K562 (cell line): Measurements from ENCODE around the gene VPS13D. TPM values are rescaled to one million over a fixed set of nuclear protein-coding genes. Genes with fewer than 3 reads are reported as not detected.

Experiments
- ATAC-seq: fragments of 200-7000 bp; cut with Tn5 transposase; 3 replicates; pipeline ENCODE4 v1.9.1; 2020; ENCODE audit warnings: moderate library complexity
- BruUV-seq: library from RNA; stranded (reverse); fragments of 400-500 nt; replicated peaks from 2 replicates; lab custom pipeline; 2021; lab: Mats Ljungman, UMichigan
- CTCF ChIA-PET: fragments of 300-600 bp; formaldehyde crosslinking; extraction: SDS; loops from one replicate; lab custom pipeline; 2021; ENCODE audit warnings: low intra/inter-chr PET ratio; lab: Yijun Ruan, JAX
- POLR2A ChIA-PET: fragments of 300-600, 350-650 bp; sonication (Branson Sonifier 250); formaldehyde crosslinking; extraction: SDS; loops from one replicate; lab custom pipeline; 2021; ENCODE audit warnings: antibody characterized with exemption, inconsistent platforms; lab: Yijun Ruan, JAX
- DNase-seq, 4 experiments: peaks; one replicate each; pipeline versions ENCODE4 v3.0.0 to v3.0.0-alpha.2; 2011 to 2018; ENCODE audit warnings: low spot score in 3 of 4, mixed read lengths in 3 of 4; ENCODE audit errors: extremely low read depth in 1 of 4
- FAIRE-seq: peaks from 2 replicates; lab custom pipeline; 2011; peaks lifted over from hg19 to GRCh38; lab: Jason Lieb, UNC
- H2AFZ ChIP-seq: 2 replicates; pipeline ENCODE4 v1.6.0; 2011; ENCODE audit warnings: low read depth, low read length, control low read depth, inconsistent platforms
- H3K27ac ChIP-seq: fragments of 200-600 bp; 3 replicates; pipeline ENCODE4 v1.8.0; 2011; ENCODE audit warnings: low read depth, mild to moderate bottlenecking, control low read depth, inconsistent platforms, low read length, moderate library complexity, mixed read lengths; ENCODE audit errors: extremely low read depth
- H3K27me3 ChIP-seq, 2 experiments: fragments of 300-600 bp in 1 of 2; 2 replicates in 1 of 2; 3 replicates in 1 of 2; pipeline versions ENCODE4 v1.6.0 to v1.8.0; 2011; ENCODE audit warnings: inconsistent platforms in 2 of 2, low read length in 2 of 2, mild to moderate bottlenecking in 1 of 2, mixed read lengths in 1 of 2, moderate library complexity in 1 of 2; ENCODE audit not compliant: control insufficient read depth in 2 of 2, insufficient read depth in 2 of 2
- H3K36me3 ChIP-seq: fragments of 300-600 bp; 3 replicates; pipeline ENCODE4 v1.8.0; 2011; ENCODE audit warnings: mild to moderate bottlenecking, low read length, inconsistent platforms; ENCODE audit not compliant: control insufficient read depth, insufficient read depth
- H3K4me1 ChIP-seq, 2 experiments: fragments of 200-600 bp in 1 of 2; replicated peaks in 1 of 2; 2 replicates in 1 of 2; 3 replicates in 1 of 2; pipeline versions ENCODE4 v1.5.1 to v1.8.0; 2011; ENCODE audit warnings: inconsistent platforms in 2 of 2, low read length in 2 of 2, mild to moderate bottlenecking in 1 of 2, mixed read lengths in 1 of 2, moderate library complexity in 1 of 2; ENCODE audit not compliant: control insufficient read depth in 2 of 2, insufficient read depth in 2 of 2
- H3K4me2 ChIP-seq: 2 replicates; pipeline ENCODE4 v1.6.1; 2011; ENCODE audit warnings: low read length, control low read depth, inconsistent platforms, mixed read lengths; ENCODE audit not compliant: insufficient read depth
- H3K4me3 ChIP-seq: fragments of 200-600 bp; sonication (generic), shearing (Covaris generic); 2 replicates; pipeline ENCODE4 v1.5.1; 2016; ENCODE audit warnings: control low read depth, inconsistent platforms
- H3K79me2 ChIP-seq: fragments of 200-600 bp; 3 replicates; pipeline ENCODE4 v1.8.0; 2011; ENCODE audit warnings: low read length, inconsistent platforms; ENCODE audit not compliant: control insufficient read depth, insufficient read depth
- H3K9ac ChIP-seq, 2 experiments: 2 replicates each; pipeline versions ENCODE4 v1.6.0 to v1.6.1; 2011; ENCODE audit warnings: low read depth in 2 of 2, low read length in 2 of 2, control low read depth in 1 of 2, inconsistent platforms in 1 of 2, mild to moderate bottlenecking in 1 of 2, mixed read lengths in 1 of 2; ENCODE audit not compliant: insufficient read depth in 1 of 2
- H3K9me1 ChIP-seq: one replicate; pipeline ENCODE4 v1.6.0; 2011; ENCODE audit warnings: inconsistent platforms, mild to moderate bottlenecking, low read length, moderate library complexity; ENCODE audit not compliant: control insufficient read depth, insufficient read depth
- H3K9me3 ChIP-seq: replicated peaks from 2 replicates; pipeline ENCODE4 v1.5.1; 2011; ENCODE audit warnings: low read depth, low read length, inconsistent platforms; ENCODE audit not compliant: control insufficient read depth, insufficient read depth
- H4K20me1 ChIP-seq: replicated peaks from 2 replicates; pipeline ENCODE4 v1.6.1; 2011; ENCODE audit warnings: low read length, inconsistent platforms, mixed read lengths; ENCODE audit not compliant: control insufficient read depth, insufficient read depth
- ARID2 ChIP-seq: fragments of 450-650 bp; IDR thresholded peaks from 2 replicates; pipeline ENCODE4 v1.6.1; 2017; ENCODE audit warnings: antibody characterized with exemption, mild to moderate bottlenecking
- CHD2 ChIP-seq: IDR thresholded peaks from 2 replicates; pipeline ENCODE4 v1.6.1; 2011; ENCODE audit warnings: low read depth, low read length
- CREB1 ChIP-seq, 2 experiments: sonication (generic) in 1 of 2; formaldehyde crosslinking in 1 of 2; IDR thresholded peaks; 2 replicates each; pipeline versions ENCODE4 v1.6.1 to v1.8.0; 2012 to 2022; ENCODE audit warnings: inconsistent platforms in 1 of 2, mild to moderate bottlenecking in 1 of 2, missing genetic modification reagents in 1 of 2, moderate library complexity in 1 of 2
- CREM ChIP-seq: IDR thresholded peaks from 2 replicates; pipeline ENCODE4 v1.6.1; 2014; ENCODE audit warnings: antibody characterized with exemption, low read depth
- EZH2 ChIP-seq: IDR thresholded peaks from 2 replicates; pipeline ENCODE4 v1.6.1; 2012; ENCODE audit warnings: low read depth, mild to moderate bottlenecking, inconsistent platforms, low read length, borderline replicate concordance
- JUND ChIP-seq, 2 experiments: IDR thresholded peaks; 2 replicates in 1 of 2; 3 replicates in 1 of 2; pipeline ENCODE4 v1.6.1; 2011; ENCODE audit warnings: borderline replicate concordance in 2 of 2, low read depth in 2 of 2, low read length in 2 of 2, improper control_type of control experiment in 1 of 2, missing biosample characterization in 1 of 2, missing genetic modification characterization in 1 of 2, missing genetic modification reagents in 1 of 2
- KDM1A ChIP-seq, 2 experiments: fragments of 450-650 bp; IDR thresholded peaks; 2 replicates each; pipeline ENCODE4 v1.6.1; 2016; ENCODE audit warnings: mild to moderate bottlenecking in 2 of 2
- LCOR ChIP-seq: sonication (generic); formaldehyde crosslinking; IDR thresholded peaks from 2 replicates; pipeline ENCODE4 v1.8.0; 2022; ENCODE audit warnings: mild to moderate bottlenecking, missing genetic modification reagents
- LEF1 ChIP-seq: fragments of 450-650 bp; IDR thresholded peaks from 2 replicates; pipeline ENCODE4 v1.6.1; 2016; ENCODE audit warnings: mild to moderate bottlenecking
- RBM34 ChIP-seq: fragments of 200-400 bp; formaldehyde crosslinking; IDR thresholded peaks from 2 replicates; pipeline ENCODE4 v1.6.1; 2018; ENCODE audit warnings: low read length, borderline replicate concordance; ENCODE audit not compliant: insufficient read depth
- TBP ChIP-seq: optimal IDR thresholded peaks from 2 replicates; pipeline ENCODE3; 2011; ENCODE audit warnings: low read depth, low read length, improper control_type of control experiment
- XRCC5 ChIP-seq: fragments of 200-400 bp; formaldehyde crosslinking; IDR thresholded peaks from 2 replicates; pipeline ENCODE4 v1.6.1; 2017; ENCODE audit warnings: low read depth, mild to moderate bottlenecking, low read length
- ZFX ChIP-seq: sonication (generic); formaldehyde crosslinking; IDR thresholded peaks from 2 replicates; pipeline ENCODE4 v1.8.0; 2022; ENCODE audit warnings: mild to moderate bottlenecking, missing genetic modification reagents, moderate library complexity
- ZKSCAN8 ChIP-seq: fragments of 200-800 bp; sonication (Bioruptor generic); IDR thresholded peaks from 2 replicates; pipeline ENCODE4 v1.6.1; 2016; ENCODE audit warnings: missing genetic modification characterization, missing compliant biosample characterization
- ZNF354B ChIP-seq: fragments of 250-450 bp; sonication (Bioruptor Pico); IDR thresholded peaks from 2 replicates; pipeline ENCODE4 v1.4.0; 2020
- ZNF583 ChIP-seq: fragments of 250-450 bp; sonication (Bioruptor Pico); IDR thresholded peaks from 2 replicates; pipeline ENCODE4 v1.4.0; 2020
- ZNF586 ChIP-seq: fragments of 450-650 bp; formaldehyde crosslinking; conservative IDR thresholded peaks from 2 replicates; pipeline ENCODE4 v1.4.0; 2020; ENCODE audit warnings: mild to moderate bottlenecking, moderate library complexity
- WGBS: fragments of 100-300 bp; shearing (Covaris generic); methylation state at CpG from one replicate; pipeline ENCODE4 v1.1.6; 2016; ENCODE audit warnings: low coverage, mixed read lengths; ENCODE audit not compliant: insufficient coverage; ENCODE audit errors: missing lambda C conversion rate; 5-methylcytosine and 5-hydroxymethylcytosine counted together
- in situ Hi-C: fragments of 300-500 bp; cut with MboI; formaldehyde crosslinking; loops from 4 replicates; pipeline ENCODE4 v1.15.0; 2018; ENCODE audit warnings: inconsistent platforms, mixed read lengths
- intact Hi-C: fragments of 100-400 bp; cut with micrococcal nuclease; formaldehyde crosslinking; loops from 2 replicates; pipeline ENCODE4 v1.14.2; 2022
- polyA plus RNA-seq, 8 experiments: library from polyadenylated mRNA; depleted of rRNA in 4 of 8; stranded (reverse) in 5 of 8; unstranded in 3 of 8; fragments of >200 nt; fragmentation: Nextera tagmentation in 2 of 8; fragmentation: Illumina TruSeq in 1 of 8; extraction: Ambion mirVana in 2 of 8; extraction: Trizol in 1 of 8; gene quantifications; 2 replicates each; pipeline versions ENCODE4 v1.2.1 to v1.2.3, GENCODE V29; 2011 to 2014; ENCODE audit warnings: inconsistent platforms in 1 of 8, missing spikeins in 1 of 8
- total RNA-seq, 7 experiments: library from RNA; depleted of rRNA in 6 of 7; stranded (reverse); fragments of >200 nt in 6 of 7; fragmentation: Illumina TruSeq in 2 of 7; extraction: Trizol in 2 of 7; gene quantifications; 2 replicates each; pipeline versions ENCODE4 v1.2.1 to v1.2.3, GENCODE V29; 2011 to 2021; ENCODE audit warnings: low replicate concordance in 1 of 7
- TF ChIP-seq, protein P1 (sequence below), 2 experiments: fragments of 450-650 bp in 1 of 2; sonication (generic) in 1 of 2; formaldehyde crosslinking in 1 of 2; IDR thresholded peaks in 1 of 2; conservative IDR thresholded peaks in 1 of 2; 2 replicates each; pipeline versions ENCODE4 v1.6.1 to v1.8.1; 2016 to 2023; ENCODE audit warnings: mild to moderate bottlenecking in 2 of 2, moderate library complexity in 2 of 2, inconsistent platforms in 1 of 2, missing genetic modification reagents in 1 of 2
- TF ChIP-seq, protein P2 (sequence below): sonication (generic); formaldehyde crosslinking; IDR thresholded peaks from 2 replicates; pipeline ENCODE4 v1.8.0; 2022; ENCODE audit warnings: missing genetic modification reagents, mild to moderate bottlenecking, moderate library complexity, borderline replicate concordance

The VPS13D gene
- total and polyA plus RNA-seq, 9 of the 15 experiments (the other 6 are each of a cell fraction or from before 2014, with no cell fraction given), result 6.1 to 51.5 (median 38.5) TPM

- H3K4me3 ChIP-seq, result no peak overlapping the region
- POLR2A ChIA-PET, result interaction anchor here (0.6 to 3.9 kb wide), 7 partner anchors 10 to 108 kb away, joined by 3 to 26 read pairs (median 5); no protein-coding TSS in a partner anchor
- no peak for TF ChIP-seq ZKSCAN8 (CRISPR knock-in tag)
- TF ChIP-seq, protein P1, sequence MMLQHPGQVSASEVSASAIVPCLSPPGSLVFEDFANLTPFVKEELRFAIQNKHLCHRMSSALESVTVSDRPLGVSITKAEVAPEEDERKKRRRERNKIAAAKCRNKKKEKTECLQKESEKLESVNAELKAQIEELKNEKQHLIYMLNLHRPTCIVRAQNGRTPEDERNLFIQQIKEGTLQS (IDR thresholded peaks at IDR 0.05), result peak; percentile 79
- TF ChIP-seq, protein P1 (CRISPR knock-in tag; conservative IDR thresholded peaks at IDR 0.05), result no peak
- TF ChIP-seq TBP, result no peak
- TF ChIP-seq KDM1A (IDR thresholded peaks at IDR 0.05), result no peak
- no peak for TF ChIP-seq XRCC5
- TF ChIP-seq ZNF583, result no peak
- no peak for TF ChIP-seq LEF1
- no peak for TF ChIP-seq CREB1 (IDR thresholded peaks at IDR 0.05)
- 0 out of 2 replicates have a peak, but pooled peaks have one; percentile 42 for TF ChIP-seq CREB1 (CRISPR knock-in tag; IDR thresholded peaks at IDR 0.05)
- TF ChIP-seq CREM, result 0 out of 2 replicates have a peak, but pooled peaks have one; percentile 31
- no peak for TF ChIP-seq ARID2
- TF ChIP-seq ZNF354B (CRISPR knock-in tag), result no peak
- no peak for TF ChIP-seq EZH2
- no peak for TF ChIP-seq CHD2
- 0 out of 2 replicates have a peak, but pooled peaks have one; percentile 29 for TF ChIP-seq LCOR (CRISPR knock-in tag)
- TF ChIP-seq, protein P2, sequence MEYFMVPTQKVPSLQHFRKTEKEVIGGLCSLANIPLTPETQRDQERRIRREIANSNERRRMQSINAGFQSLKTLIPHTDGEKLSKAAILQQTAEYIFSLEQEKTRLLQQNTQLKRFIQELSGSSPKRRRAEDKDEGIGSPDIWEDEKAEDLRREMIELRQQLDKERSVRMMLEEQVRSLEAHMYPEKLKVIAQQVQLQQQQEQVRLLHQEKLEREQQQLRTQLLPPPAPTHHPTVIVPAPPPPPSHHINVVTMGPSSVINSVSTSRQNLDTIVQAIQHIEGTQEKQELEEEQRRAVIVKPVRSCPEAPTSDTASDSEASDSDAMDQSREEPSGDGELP, result peak; percentile 21; the same call in 1 of the 2 replicates
- peak; percentile 18 for TF ChIP-seq ZFX (CRISPR knock-in tag)
- peak; percentile 48; the same call in 1 of the 2 replicates for TF ChIP-seq JUND (IDR thresholded peaks at IDR 0.05; ENCODE audit: borderline replicate concordance, low read depth, low read length)
- peak; percentile 25; the same call in 1 of the 3 replicates for TF ChIP-seq JUND (tag; IDR thresholded peaks at IDR 0.05; ENCODE audit: borderline replicate concordance, low read depth, low read length)
- TF ChIP-seq RBM34, result no peak
- TF ChIP-seq ZNF586, result no peak
Measured at GRCh38 chr1:12511516-12512468, 282.0 kb downstream of the VPS13D start.

More at GRCh38 chr1:12511516-12512468, 282.0 kb downstream of the VPS13D start:
- Histone ChIP-seq H3K36me3 (peaks cover 37% of the 10 kb centered on the region), H3K9me3 (no peaks in the 10 kb centered on the region), H3K9me1 (no peaks in the 10 kb centered on the region), H3K27ac (peak overlapping the region; percentile 60), H4K20me1 (no peaks in the 10 kb centered on the region), H3K27me3 (no peaks in the 10 kb centered on the region), H3K9ac (peak overlapping the region; percentile 28 to 69; a peak in 3 of 4 replicates), H3K4me1 (peaks cover 24 to 30% of the 10 kb centered on the region in 2 experiments), H3K79me2 (no peaks in the 10 kb centered on the region), H3K4me2 (no peak overlapping the region), H2AFZ (no peak overlapping the region)
- peak; percentile 17 for ATAC-seq
- DNase-seq, result peak in 1 of 4 experiments; percentile 51
- 77% methylated on average over 13 of the region's 13 CpGs for WGBS
- CTCF ChIA-PET, result no interaction called here
- intact Hi-C loops (loop anchor here (5.0 kb wide), 1 partner anchor 104 kb away; no protein-coding TSS in a partner anchor), in situ Hi-C loops (no loop called here)
- no peak for FAIRE-seq
- BruUV-seq, result no TSS peak
